GM12878 (cell line): Measurements from ENCODE around the gene CYB5B. TPM values are rescaled to one million over a fixed set of nuclear protein-coding genes. Genes with fewer than 3 reads are reported as not detected.

Source experiments
- BHLHE40 ChIP-seq, 2 experiments: fragments of 450-650 bp in 1 of 2; IDR thresholded peaks; 2 replicates each; pipeline ENCODE4 v1.6.1; 2011 to 2017; ENCODE audit warnings: low read depth in 2 of 2, borderline replicate concordance in 1 of 2, improper control_type of control experiment in 1 of 2, low read length in 1 of 2, mild to moderate bottlenecking in 1 of 2
- CHD4 ChIP-seq: fragments of 200-600 bp; sonication (generic); IDR thresholded peaks from 2 replicates; pipeline ENCODE4 v1.6.1; 2016; ENCODE audit warnings: mild to moderate bottlenecking
- DPF2 ChIP-seq: fragments of 450-650 bp; IDR thresholded peaks from 2 replicates; pipeline ENCODE4 v1.6.1; 2017; ENCODE audit warnings: mild to moderate bottlenecking
- EZH2 ChIP-seq: IDR thresholded peaks from 2 replicates; pipeline ENCODE4 v1.6.1; 2012; ENCODE audit warnings: low read depth, mild to moderate bottlenecking, control low read depth, inconsistent platforms, low read length, borderline replicate concordance; ENCODE audit not compliant: control insufficient read depth
- FOXM1 ChIP-seq: IDR thresholded peaks from 2 replicates; pipeline ENCODE4 v1.6.1; 2012; ENCODE audit warnings: low read depth, mild to moderate bottlenecking, inconsistent platforms, low read length, moderate library complexity
- JUNB ChIP-seq: IDR thresholded peaks from 2 replicates; pipeline ENCODE4 v1.6.1; 2016; ENCODE audit warnings: antibody characterized with exemption, mild to moderate bottlenecking
- NBN ChIP-seq: fragments of 450-650 bp; IDR thresholded peaks from 2 replicates; pipeline ENCODE4 v1.6.1; 2016
- NFIC ChIP-seq: IDR thresholded peaks from 2 replicates; pipeline ENCODE4 v1.6.1; 2012; ENCODE audit warnings: low read depth, mild to moderate bottlenecking, inconsistent platforms, low read length, moderate library complexity
- POLR2AphosphoS5 ChIP-seq: IDR thresholded peaks from 2 replicates; pipeline ENCODE4 v1.6.1; 2011; ENCODE audit warnings: mild to moderate bottlenecking, low read length, inconsistent platforms
- STAT3 ChIP-seq: IDR thresholded peaks from 2 replicates; pipeline ENCODE4 v1.6.1; 2011; ENCODE audit warnings: low read depth, low read length, improper control_type of control experiment
- TCF3 ChIP-seq: IDR thresholded peaks from 2 replicates; pipeline ENCODE4 v1.6.1; 2012; ENCODE audit warnings: low read depth, mild to moderate bottlenecking, low read length, borderline replicate concordance; ENCODE audit not compliant: insufficient read depth
- ZNF24 ChIP-seq: fragments of 450-650 bp; IDR thresholded peaks from 2 replicates; pipeline ENCODE4 v1.6.1; 2017; ENCODE audit warnings: antibody characterized with exemption, mild to moderate bottlenecking
- polyA plus RNA-seq, 11 experiments: library from polyadenylated mRNA; depleted of rRNA in 4 of 11; unstranded in 6 of 11; stranded (reverse) in 5 of 11; fragments of >200 nt; fragmentation: Nextera tagmentation in 4 of 11; fragmentation: Illumina TruSeq in 1 of 11; extraction: Ambion mirVana in 4 of 11; extraction: Trizol in 1 of 11; gene quantifications; 1 replicate in 1 of 11; 2 replicates in 10 of 11; pipeline versions ENCODE4 v1.2.1 to v1.2.3, GENCODE V29; 2011 to 2016; ENCODE audit warnings: inconsistent platforms in 2 of 11, missing spikeins in 2 of 11, low read depth in 1 of 11
- total RNA-seq, 4 experiments: library from RNA; depleted of rRNA in 3 of 4; stranded (reverse); fragments of >200 nt in 3 of 4; fragmentation: Illumina TruSeq in 1 of 4; extraction: Trizol in 1 of 4; gene quantifications; 2 replicates each; pipeline versions ENCODE4 v1.2.1 to v1.2.3, GENCODE V29; 2013 to 2021
- TF ChIP-seq, protein P1 (sequence below): fragments of 450-650 bp; IDR thresholded peaks from 2 replicates; pipeline ENCODE4 v1.6.1; 2017; ENCODE audit warnings: antibody characterized with exemption, mild to moderate bottlenecking, moderate library complexity
- TF ChIP-seq, protein P2 (sequence below): IDR thresholded peaks from 2 replicates; pipeline ENCODE4 v1.6.1; 2012; ENCODE audit warnings: low read length, inconsistent platforms
- TF ChIP-seq, protein P3 (sequence below): fragments of 450-650 bp; IDR thresholded peaks from 2 replicates; pipeline ENCODE4 v1.6.1; 2016; ENCODE audit warnings: mild to moderate bottlenecking
- TF ChIP-seq, protein P4 (sequence below): IDR thresholded peaks from 2 replicates; pipeline ENCODE4 v1.6.1; 2011; ENCODE audit warnings: low read depth, low read length, improper control_type of control experiment, borderline replicate concordance
- TF ChIP-seq, protein P5 (sequence below): IDR thresholded peaks from 2 replicates; pipeline ENCODE4 v1.6.1; 2012; ENCODE audit warnings: low read depth, low read length, improper control_type of control experiment
- TF ChIP-seq, protein P6 (sequence below): IDR thresholded peaks from 2 replicates; pipeline ENCODE4 v1.6.1; 2012; ENCODE audit warnings: mild to moderate bottlenecking, low read depth, low read length
- TF ChIP-seq, protein P7 (sequence below): IDR thresholded peaks from 2 replicates; pipeline ENCODE4 v1.6.1; 2012; ENCODE audit warnings: low read depth, low read length, improper control_type of control experiment

The CYB5B gene
- total and polyA plus RNA-seq, 10 of the 15 experiments (the other 5 are each of a cell fraction or from before 2014, with no cell fraction given): 145 to 305 (median 179) TPM

DNA sequence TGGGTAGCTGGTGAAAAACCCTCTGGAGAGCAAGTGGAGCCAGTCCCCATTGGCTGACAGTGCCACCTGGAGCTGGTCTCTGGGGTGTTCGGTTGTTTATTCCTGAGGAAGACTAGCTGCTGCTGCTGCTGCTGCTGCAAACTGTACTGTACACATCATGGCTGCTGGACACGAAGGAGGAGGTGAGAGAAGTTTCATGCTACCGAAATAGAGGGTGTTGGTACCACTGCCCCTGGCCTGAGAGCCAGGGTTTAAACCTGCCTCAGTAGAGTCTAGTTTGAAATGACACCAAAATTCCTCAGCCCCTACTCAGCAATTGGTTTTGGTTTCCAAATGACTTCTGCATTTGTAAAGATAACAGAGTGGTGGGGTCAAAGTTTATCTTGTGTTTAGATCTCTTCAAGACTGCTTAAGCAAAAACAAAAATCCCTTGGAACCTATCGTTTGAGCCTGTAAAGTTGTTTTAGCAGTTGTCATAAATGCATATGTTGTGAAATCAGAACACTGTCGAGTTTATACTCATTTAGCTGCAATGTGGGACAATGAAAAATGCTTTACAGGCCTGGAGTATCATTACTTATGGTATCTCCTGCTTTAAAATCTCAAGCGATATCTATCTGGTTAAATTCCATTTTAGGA, 40.8 kb downstream of the CYB5B start (continued):
- TF ChIP-seq, protein P1, sequence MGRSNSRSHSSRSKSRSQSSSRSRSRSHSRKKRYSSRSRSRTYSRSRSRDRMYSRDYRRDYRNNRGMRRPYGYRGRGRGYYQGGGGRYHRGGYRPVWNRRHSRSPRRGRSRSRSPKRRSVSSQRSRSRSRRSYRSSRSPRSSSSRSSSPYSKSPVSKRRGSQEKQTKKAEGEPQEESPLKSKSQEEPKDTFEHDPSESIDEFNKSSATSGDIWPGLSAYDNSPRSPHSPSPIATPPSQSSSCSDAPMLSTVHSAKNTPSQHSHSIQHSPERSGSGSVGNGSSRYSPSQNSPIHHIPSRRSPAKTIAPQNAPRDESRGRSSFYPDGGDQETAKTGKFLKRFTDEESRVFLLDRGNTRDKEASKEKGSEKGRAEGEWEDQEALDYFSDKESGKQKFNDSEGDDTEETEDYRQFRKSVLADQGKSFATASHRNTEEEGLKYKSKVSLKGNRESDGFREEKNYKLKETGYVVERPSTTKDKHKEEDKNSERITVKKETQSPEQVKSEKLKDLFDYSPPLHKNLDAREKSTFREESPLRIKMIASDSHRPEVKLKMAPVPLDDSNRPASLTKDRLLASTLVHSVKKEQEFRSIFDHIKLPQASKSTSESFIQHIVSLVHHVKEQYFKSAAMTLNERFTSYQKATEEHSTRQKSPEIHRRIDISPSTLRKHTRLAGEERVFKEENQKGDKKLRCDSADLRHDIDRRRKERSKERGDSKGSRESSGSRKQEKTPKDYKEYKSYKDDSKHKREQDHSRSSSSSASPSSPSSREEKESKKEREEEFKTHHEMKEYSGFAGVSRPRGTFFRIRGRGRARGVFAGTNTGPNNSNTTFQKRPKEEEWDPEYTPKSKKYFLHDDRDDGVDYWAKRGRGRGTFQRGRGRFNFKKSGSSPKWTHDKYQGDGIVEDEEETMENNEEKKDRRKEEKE: no peak
- TF ChIP-seq FOXM1 (no peak), NFIC (no peak), ZNF24 (no peak), POLR2AphosphoS5 (no peak), JUNB (peak; percentile 72), BHLHE40 (IDR thresholded peaks at IDR 0.05; ENCODE audit: borderline replicate concordance in 1 of 2, low read depth in 2 of 2, low read length in 1 of 2) (no peak), NBN (0 out of 2 replicates have a peak, but pooled peaks have one; percentile 37), STAT3 (no peak), CHD4 (no peak), DPF2 (peak; percentile 75; the same call in 1 of the 2 replicates), EZH2 (no peak), TCF3 (no peak)
- TF ChIP-seq, protein P2, sequence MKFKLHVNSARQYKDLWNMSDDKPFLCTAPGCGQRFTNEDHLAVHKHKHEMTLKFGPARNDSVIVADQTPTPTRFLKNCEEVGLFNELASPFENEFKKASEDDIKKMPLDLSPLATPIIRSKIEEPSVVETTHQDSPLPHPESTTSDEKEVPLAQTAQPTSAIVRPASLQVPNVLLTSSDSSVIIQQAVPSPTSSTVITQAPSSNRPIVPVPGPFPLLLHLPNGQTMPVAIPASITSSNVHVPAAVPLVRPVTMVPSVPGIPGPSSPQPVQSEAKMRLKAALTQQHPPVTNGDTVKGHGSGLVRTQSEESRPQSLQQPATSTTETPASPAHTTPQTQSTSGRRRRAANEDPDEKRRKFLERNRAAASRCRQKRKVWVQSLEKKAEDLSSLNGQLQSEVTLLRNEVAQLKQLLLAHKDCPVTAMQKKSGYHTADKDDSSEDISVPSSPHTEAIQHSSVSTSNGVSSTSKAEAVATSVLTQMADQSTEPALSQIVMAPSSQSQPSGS: no peak
- TF ChIP-seq, protein P3, sequence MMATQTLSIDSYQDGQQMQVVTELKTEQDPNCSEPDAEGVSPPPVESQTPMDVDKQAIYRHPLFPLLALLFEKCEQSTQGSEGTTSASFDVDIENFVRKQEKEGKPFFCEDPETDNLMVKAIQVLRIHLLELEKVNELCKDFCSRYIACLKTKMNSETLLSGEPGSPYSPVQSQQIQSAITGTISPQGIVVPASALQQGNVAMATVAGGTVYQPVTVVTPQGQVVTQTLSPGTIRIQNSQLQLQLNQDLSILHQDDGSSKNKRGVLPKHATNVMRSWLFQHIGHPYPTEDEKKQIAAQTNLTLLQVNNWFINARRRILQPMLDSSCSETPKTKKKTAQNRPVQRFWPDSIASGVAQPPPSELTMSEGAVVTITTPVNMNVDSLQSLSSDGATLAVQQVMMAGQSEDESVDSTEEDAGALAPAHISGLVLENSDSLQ: no peak
- TF ChIP-seq, protein P4, sequence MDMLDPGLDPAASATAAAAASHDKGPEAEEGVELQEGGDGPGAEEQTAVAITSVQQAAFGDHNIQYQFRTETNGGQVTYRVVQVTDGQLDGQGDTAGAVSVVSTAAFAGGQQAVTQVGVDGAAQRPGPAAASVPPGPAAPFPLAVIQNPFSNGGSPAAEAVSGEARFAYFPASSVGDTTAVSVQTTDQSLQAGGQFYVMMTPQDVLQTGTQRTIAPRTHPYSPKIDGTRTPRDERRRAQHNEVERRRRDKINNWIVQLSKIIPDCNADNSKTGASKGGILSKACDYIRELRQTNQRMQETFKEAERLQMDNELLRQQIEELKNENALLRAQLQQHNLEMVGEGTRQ: no peak
- TF ChIP-seq, protein P5, sequence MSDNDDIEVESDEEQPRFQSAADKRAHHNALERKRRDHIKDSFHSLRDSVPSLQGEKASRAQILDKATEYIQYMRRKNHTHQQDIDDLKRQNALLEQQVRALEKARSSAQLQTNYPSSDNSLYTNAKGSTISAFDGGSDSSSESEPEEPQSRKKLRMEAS: no peak
- TF ChIP-seq, protein P6, sequence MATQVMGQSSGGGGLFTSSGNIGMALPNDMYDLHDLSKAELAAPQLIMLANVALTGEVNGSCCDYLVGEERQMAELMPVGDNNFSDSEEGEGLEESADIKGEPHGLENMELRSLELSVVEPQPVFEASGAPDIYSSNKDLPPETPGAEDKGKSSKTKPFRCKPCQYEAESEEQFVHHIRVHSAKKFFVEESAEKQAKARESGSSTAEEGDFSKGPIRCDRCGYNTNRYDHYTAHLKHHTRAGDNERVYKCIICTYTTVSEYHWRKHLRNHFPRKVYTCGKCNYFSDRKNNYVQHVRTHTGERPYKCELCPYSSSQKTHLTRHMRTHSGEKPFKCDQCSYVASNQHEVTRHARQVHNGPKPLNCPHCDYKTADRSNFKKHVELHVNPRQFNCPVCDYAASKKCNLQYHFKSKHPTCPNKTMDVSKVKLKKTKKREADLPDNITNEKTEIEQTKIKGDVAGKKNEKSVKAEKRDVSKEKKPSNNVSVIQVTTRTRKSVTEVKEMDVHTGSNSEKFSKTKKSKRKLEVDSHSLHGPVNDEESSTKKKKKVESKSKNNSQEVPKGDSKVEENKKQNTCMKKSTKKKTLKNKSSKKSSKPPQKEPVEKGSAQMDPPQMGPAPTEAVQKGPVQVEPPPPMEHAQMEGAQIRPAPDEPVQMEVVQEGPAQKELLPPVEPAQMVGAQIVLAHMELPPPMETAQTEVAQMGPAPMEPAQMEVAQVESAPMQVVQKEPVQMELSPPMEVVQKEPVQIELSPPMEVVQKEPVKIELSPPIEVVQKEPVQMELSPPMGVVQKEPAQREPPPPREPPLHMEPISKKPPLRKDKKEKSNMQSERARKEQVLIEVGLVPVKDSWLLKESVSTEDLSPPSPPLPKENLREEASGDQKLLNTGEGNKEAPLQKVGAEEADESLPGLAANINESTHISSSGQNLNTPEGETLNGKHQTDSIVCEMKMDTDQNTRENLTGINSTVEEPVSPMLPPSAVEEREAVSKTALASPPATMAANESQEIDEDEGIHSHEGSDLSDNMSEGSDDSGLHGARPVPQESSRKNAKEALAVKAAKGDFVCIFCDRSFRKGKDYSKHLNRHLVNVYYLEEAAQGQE: no peak
- TF ChIP-seq, protein P7, sequence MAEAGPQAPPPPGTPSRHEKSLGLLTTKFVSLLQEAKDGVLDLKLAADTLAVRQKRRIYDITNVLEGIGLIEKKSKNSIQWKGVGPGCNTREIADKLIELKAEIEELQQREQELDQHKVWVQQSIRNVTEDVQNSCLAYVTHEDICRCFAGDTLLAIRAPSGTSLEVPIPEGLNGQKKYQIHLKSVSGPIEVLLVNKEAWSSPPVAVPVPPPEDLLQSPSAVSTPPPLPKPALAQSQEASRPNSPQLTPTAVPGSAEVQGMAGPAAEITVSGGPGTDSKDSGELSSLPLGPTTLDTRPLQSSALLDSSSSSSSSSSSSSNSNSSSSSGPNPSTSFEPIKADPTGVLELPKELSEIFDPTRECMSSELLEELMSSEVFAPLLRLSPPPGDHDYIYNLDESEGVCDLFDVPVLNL: no peak
